ENCODE measurements around the gene NAB1. TPM values are rescaled to one million over a fixed set of nuclear protein-coding genes. Genes with fewer than 3 reads are reported as not detected.
A peak's percentile ranks its signal among the peaks of the same experiment; 100 is the strongest.

The NAB1 gene
- total RNA-seq, 6 experiments from 2014 or later: 22.0 to 29.9 (median 23.8) TPM

DNA sequence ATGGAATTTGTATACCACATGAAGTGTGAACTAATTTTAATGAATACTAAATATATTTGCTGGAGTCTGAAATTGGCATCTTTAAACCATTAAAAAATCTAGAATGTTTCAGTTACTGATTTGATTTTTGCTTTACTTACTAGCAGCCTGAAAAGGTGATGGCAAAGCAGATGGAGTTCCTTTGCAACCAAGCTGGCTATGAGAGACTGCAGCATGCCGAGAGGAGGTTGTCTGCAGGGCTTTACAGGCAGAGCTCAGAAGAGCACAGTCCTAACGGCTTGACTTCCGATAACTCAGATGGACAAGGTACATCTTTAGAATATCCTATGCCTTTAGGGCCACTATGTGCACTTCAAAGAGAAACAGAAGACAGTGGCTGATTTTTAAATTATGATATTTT, 36.5 kb downstream of the NAB1 start:
- DNase-seq (no peak), ATAC-seq (no peak)
- Histone ChIP-seq H3K4me3 (no peak overlapping the region), H3K27me3 (no peaks in the 10 kb centered on the region), H3K4me1 (no peaks in the 10 kb centered on the region), H3K36me3 (peaks cover 0 to 42% (median 2%) of the 10 kb centered on the region in 4 donors), H3K9me3 (no peaks in the 10 kb centered on the region), H3K27ac (no peak overlapping the region)
- no peak for TF ChIP-seq POLR2A (IDR thresholded peaks at IDR 0.05)
- TF ChIP-seq, protein P1, sequence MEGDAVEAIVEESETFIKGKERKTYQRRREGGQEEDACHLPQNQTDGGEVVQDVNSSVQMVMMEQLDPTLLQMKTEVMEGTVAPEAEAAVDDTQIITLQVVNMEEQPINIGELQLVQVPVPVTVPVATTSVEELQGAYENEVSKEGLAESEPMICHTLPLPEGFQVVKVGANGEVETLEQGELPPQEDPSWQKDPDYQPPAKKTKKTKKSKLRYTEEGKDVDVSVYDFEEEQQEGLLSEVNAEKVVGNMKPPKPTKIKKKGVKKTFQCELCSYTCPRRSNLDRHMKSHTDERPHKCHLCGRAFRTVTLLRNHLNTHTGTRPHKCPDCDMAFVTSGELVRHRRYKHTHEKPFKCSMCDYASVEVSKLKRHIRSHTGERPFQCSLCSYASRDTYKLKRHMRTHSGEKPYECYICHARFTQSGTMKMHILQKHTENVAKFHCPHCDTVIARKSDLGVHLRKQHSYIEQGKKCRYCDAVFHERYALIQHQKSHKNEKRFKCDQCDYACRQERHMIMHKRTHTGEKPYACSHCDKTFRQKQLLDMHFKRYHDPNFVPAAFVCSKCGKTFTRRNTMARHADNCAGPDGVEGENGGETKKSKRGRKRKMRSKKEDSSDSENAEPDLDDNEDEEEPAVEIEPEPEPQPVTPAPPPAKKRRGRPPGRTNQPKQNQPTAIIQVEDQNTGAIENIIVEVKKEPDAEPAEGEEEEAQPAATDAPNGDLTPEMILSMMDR (IDR thresholded peaks at IDR 0.05): no peak
- 82% methylated on average over 3 of the region's 3 CpGs for WGBS (ENCODE audit: insufficient coverage, low coverage, low lambda C conversion rate, missing lambda C conversion rate)
- intact Hi-C loops (cut with DNase I): no loop called here

DNA sequence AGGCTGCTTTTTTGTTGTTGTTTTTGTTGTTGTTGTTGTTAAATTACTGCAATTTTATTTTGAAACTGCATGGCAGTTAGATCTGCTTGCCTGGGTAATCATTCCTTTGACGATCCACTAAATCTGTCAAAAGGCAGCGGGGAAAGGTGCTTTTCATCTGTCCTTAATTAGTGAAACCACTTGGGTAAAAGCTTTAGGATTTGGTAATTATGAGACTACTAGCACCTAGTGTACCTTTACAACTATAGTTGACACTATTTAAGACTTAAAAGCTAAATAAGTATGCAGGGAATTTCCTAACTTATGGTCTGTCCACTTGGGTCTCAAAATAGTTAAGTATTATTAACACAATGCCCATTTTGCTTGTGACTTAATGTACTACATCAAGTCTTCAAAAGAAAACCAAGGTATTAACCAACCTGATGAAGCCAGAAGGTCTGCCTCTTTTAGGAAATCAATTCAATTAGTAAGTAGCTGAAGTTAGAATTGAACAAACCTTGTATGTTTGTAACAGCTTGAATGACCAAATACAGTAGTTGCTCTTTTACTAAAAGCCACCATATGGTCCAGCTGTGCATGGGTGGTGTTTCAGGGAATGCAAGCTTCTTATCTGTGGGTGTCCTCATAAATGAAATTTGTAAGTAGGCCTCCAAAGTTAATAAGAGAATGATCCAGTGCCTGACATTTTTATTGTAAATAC, 44.8 kb downstream of the NAB1 start:
- no peaks in the 10 kb centered on the region for H3K27me3 ChIP-seq
- DNase-seq (no peak), ATAC-seq (no peak)
- H3K4me1 ChIP-seq: no peaks in the 10 kb centered on the region
- H3K27ac ChIP-seq: no peak overlapping the region
- TF ChIP-seq, protein P1 (IDR thresholded peaks at IDR 0.05): no peak
- TF ChIP-seq POLR2A (IDR thresholded peaks at IDR 0.05): no peak
- 96% methylated on average over 2 of the region's 2 CpGs for WGBS (ENCODE audit: insufficient coverage, low coverage, low lambda C conversion rate, missing lambda C conversion rate)
- no peak overlapping the region for H3K4me3 ChIP-seq
- no peaks in the 10 kb centered on the region for H3K9me3 ChIP-seq
- peaks cover 0 to 21% (median 1%) of the 10 kb centered on the region in 4 donors for H3K36me3 ChIP-seq
- intact Hi-C loops (cut with DNase I): no loop called here

DNA sequence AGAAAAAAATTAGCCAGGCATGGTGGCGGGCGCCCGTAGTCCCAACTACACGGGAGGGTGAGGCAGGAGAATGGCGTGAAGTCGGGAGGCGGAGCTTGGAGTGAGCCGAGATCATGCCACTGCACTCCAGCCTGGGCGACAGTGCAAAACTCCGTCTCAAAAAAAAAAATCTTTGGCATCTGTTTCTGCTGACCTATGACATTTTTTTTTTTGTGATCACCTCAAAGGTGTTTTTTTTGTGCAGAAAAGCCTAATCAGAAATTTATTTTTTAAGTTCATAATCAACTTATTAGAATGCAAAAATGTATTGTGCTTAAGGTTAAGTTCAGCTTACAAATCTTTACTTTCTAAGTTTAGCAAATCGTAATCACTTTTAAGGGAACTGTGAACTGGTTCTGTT, 45.6 kb downstream of the NAB1 start:
- WGBS (ENCODE audit: insufficient coverage, low coverage, low lambda C conversion rate, missing lambda C conversion rate): 87% methylated on average over 11 of the region's 11 CpGs
- intact Hi-C loops (cut with DNase I): no loop called here
- H3K4me1 ChIP-seq: no peaks in the 10 kb centered on the region
- no peak for DNase-seq
- H3K36me3 ChIP-seq: peaks cover 0 to 17% (median 1%) of the 10 kb centered on the region in 4 donors
- no peaks in the 10 kb centered on the region for H3K9me3 ChIP-seq
- no peak overlapping the region for H3K27ac ChIP-seq
- TF ChIP-seq, protein P1 (IDR thresholded peaks at IDR 0.05): no peak
- no peak for TF ChIP-seq POLR2A (IDR thresholded peaks at IDR 0.05)
- no peaks in the 10 kb centered on the region for H3K27me3 ChIP-seq
- no peak for ATAC-seq
- H3K4me3 ChIP-seq: no peak overlapping the region

DNA sequence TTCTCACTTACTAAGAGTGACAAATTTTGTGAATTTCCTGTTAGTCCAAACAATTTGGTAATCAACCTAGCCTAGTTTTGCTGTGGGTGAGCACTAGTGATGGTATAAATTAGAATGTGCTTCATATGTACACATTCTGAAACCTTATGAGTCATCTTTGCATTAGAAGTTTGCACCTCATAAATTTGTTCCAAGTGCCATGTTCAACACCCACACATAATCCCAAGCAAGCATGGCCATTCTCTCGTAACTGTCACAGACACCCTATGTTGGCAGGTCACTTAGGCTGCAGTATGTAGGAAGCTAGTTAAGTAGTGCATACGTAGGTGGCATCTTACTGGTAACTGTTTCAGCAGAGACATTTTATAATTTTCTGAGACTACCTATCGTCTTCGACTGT, 46.9 kb downstream of the NAB1 start:
- H3K4me3 ChIP-seq: no peak overlapping the region
- intact Hi-C loops (cut with DNase I): no loop called here
- no peaks in the 10 kb centered on the region for H3K9me3 ChIP-seq
- no peaks in the 10 kb centered on the region for H3K27me3 ChIP-seq
- WGBS (ENCODE audit: insufficient coverage, low coverage, low lambda C conversion rate, missing lambda C conversion rate): 72% methylated on average over 4 of the region's 4 CpGs
- H3K4me1 ChIP-seq: no peaks in the 10 kb centered on the region
- no peak for TF ChIP-seq POLR2A (IDR thresholded peaks at IDR 0.05)
- TF ChIP-seq, protein P1 (IDR thresholded peaks at IDR 0.05): no peak
- ATAC-seq (peak in 1 of 4 donors; percentile 13), DNase-seq (no peak)
- H3K36me3 ChIP-seq: peaks cover 0 to 9% (median 1%) of the 10 kb centered on the region in 4 donors
- no peak overlapping the region for H3K27ac ChIP-seq

Data from right lobe of liver (tissue), 6 donors.